NCI-H345 (cell line): ENCODE measurements around the gene BLACAT1.

Source experiments
- DNase-seq: peaks from one replicate; lab custom pipeline; 2025; lab: John Stamatoyannopoulos, UW

The BLACAT1 gene

DNA sequence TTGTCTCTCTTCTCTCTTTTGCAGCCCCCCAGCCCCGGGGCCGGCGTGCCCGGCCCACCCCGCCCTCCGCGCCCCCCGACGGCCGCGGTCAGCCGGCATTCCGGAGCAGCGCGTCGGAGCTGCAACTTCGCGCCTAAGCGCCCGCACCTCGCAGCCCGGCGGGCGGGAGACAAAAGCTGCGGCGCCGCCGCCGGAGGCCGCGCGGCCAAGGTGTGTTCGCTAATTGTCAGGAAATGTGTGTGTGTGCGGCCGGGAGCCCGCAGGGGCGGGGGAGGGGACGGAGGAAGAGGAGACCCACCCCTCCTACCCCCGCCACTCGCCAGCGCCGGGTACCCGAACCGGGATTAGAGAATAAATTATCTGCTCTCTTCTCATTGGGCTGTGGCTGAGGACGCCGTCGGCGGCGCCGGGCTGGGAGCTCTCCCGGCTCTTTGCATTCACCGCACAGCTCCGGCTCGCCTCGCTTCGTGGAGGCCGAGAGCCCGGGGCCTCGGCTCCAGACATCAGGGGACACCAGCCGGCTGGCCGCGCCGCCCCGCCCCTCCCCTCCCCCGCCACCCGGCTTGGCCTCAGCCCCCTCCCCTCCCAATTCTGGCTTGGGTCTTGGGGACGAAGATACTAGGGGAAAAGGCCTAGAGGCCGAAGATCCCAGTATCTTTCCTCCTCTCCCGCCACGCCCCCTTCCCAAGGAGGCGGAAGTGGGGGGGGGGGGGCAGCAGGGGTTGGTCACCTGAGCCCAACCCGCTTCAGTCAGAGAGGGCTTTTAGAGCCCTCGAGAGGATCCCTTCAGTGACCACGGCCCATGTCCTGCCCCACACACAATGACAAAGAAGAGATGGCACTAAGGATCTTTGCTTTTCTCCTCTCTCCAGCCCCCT is 1.3 kb upstream of the BLACAT1 start:
- peak; percentile 49 for DNase-seq

DNA sequence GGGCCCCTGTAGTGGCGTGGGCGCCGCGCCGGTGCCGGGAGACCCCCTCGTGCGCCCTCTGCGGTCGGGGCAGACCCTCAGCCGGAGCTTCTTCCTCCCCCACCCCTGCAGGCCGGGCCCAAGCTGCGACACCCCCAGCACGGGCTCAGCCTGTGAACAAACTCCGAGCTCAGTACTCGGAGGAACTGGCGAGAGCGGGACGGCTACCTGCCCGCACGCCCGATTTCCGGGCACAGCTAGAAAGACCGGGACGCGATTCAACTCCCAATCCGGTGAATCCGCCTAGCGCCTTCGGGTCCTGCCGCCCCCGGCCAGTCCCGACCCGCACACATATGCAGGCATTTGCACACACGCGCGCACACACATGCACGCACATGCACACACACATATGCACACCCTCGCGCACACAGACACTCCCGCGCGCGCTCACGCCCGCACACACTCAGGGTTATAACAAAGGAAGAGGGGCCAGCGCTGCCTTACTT is 580 bp upstream of the BLACAT1 start:
- peak; percentile 38 for DNase-seq

DNA sequence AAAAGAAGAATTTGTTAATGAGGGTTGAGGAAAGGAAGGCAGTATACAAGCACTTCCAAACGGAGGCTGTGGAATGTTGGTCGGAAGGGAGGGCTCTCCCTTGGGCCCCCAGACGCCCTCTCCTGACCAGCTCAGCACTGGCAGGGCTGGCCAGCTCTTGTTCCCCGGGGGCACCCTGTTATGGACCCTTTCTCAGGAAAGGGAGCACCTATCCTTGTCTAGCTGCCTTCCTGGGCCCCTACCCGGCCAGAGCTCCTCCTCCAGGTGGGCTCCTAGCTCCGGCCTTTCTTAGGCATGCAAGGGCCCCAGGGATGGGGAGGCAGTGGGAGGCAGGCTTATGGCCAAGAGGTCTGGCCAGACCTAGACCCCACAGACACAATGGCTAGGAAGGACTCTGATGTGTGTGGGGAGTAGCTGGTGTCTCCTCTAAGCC is 926 bp downstream of the BLACAT1 start:
- DNase-seq = no peak

DNA sequence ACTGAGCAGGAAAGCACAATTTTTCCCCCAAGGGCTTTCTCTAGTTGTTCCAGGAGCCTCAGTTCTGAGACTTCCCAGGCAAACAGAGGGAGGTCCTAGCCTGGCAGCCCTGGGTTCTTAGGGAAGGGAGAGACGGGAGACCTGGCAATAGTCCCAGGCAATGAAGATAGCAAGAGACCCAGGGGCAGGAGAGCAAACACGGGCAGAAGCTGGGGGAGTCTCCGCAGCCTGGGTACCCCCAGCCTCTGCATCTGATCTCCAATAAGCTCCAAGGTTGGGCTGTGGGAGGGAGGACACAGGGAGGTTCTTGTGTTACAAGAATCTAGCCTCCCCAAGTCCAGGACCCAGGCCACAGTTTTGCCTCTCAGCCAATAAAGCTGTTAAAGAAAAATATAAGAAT is 2.4 kb downstream of the BLACAT1 start:
- no peak for DNase-seq

DNA sequence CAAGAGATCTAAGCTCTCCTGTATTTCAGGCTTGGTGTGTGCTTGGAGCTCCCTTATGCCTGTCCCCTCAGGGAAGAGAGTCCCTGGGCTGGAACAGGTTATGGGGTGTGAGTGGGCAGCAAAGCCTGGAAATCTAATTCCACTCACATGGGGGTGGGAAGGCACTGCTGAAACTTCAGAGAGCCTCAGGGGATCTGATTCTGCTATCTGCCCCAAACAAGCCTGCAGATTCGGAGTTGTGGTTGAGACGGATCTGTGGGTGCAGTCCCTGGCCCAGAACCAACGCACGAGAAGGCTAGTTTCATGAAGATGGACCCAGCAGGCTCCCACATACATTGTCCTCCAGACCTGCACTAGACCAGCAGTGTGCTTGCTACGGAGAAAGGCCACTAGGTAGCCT is 2.9 kb downstream of the BLACAT1 start:
- no peak for DNase-seq

DNA sequence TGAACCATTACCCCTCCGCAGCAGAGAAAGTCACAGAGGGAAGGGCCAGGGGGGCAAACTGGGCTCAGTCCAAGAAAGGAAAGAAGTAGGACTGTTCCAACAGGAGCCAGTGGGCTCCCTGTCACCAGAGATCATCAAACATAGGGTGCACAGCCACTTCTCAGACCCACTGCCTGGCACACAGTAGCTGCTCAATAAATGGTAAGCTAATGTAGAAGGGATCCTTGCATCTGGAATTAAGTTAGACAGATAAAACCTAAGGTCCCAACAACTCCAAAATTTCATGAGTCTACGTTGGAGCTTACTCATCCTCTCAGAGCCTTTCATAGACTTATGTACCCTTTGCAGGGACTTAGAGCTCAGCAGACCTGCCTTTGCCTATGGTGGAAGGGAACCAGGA is 3.5 kb downstream of the BLACAT1 start:
- DNase-seq = no peak

DNA sequence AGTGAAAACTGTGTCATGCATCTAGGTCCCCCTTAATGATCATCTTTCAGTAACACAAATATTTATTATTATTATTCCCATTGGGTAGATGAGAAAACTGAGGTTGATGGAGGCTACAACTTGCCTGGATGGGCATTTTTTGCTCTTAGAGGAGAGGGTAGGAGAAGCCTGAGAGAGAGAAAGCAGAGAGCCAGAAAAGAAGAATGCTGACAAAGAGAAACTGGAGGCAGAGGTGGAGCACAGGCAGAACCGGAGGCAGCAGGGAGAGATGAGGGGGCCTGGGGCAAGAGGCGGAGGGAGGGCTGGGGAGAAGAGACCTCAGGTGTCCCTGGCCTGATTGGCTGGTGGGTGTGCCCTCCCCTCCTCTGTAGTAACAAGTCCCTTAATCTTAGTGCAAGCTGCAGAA is 4.1 kb downstream of the BLACAT1 start:
- no peak for DNase-seq

DNA sequence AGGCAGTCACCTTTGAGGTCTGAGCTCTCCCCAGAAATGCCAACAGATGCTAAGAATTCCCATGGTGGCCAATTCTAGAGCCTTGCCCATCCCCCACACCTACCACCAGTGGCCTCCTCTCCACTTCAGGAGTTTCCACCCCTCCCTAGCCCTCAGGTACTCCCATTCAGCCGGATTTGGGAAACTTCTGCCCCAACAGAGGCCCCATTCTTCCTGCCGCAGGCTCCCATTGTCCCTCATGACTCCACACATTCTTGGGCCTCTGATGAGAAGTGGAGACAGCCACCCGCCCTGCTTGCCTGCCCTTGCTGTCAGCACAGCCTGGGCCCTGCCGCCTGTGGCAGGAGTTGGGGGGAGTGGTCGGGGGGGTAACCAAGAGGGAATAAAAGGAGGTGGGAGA is 4.6 kb downstream of the BLACAT1 start:
- DNase-seq = no peak

DNA sequence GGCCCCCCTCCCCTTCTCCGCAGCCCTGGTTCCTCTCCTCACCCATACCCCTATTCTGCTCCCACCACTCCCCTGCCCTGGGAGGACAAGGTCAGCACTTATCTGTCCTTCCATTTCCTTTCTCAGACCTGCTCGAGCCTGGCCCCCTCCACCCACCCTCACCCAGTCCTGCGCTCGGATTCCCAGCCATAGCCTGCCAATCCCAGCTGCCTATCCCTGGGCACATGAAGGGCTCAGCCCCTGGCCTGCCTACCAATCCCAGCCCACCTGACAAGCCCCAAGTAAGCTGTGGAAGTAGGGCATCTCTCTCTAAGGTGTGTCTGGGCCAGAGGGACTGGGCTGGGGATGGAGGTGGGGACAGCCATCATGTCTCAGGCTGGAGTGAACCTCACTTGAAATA is 5.4 kb downstream of the BLACAT1 start:
- no peak for DNase-seq

DNA sequence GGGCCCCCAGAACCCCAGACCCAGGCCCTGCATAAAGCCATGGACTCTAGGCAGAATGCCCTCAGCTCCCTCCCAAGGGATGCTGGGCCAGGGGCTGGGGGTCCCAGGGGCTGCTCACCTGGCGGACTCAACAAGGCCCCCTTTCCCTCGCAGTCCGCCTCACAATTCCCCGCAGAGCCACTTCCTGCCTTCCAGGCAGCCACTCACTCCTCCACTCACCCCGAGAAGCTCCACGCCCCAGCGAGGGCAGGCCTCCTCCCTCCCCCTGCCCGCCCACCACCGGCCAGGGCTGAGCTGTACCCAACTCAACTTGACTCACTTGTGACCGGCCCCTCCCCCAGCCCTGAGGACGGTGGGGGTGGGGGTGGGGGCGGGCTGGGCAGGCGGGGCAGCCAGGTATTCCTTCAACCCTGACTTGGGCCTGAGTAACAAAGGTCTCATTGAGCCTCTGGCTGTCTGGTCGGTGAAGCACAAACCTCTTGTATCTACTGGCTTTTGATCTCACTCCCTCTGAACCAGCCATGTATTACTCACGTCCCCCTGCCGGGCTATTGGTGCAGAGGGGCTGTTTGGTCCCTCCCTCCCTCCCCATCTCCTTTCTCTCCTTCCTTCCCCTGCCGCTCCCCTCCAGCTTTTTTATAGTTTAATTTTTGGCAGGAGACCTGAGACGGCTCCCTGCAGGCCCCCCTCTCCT is 5.9 kb downstream of the BLACAT1 start:
- no peak for DNase-seq

DNA sequence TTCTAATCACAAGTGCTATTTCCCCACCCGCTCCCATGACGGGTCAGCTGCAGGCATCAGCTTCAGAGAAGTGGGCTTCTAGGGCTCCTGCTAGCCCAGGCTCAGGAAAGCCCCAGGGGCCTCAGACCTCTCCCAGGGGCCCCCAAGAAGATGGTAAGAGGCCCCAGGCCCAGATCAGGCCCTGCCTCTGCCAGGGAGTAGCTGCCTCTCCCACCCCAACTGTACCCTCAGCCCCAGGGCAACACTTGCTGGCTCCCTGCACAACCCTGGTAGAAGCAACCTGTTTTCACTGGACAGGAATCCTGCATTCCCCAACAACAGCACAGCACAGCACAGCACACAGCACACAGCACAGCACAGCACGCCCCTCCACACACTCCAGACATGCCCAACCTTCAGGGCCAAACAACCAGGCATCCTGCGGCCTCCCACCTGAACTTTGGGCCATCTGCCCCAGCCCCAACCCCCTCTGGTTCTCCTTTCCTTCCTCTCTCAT is 6.5 kb downstream of the BLACAT1 start:
- no peak for DNase-seq

DNA sequence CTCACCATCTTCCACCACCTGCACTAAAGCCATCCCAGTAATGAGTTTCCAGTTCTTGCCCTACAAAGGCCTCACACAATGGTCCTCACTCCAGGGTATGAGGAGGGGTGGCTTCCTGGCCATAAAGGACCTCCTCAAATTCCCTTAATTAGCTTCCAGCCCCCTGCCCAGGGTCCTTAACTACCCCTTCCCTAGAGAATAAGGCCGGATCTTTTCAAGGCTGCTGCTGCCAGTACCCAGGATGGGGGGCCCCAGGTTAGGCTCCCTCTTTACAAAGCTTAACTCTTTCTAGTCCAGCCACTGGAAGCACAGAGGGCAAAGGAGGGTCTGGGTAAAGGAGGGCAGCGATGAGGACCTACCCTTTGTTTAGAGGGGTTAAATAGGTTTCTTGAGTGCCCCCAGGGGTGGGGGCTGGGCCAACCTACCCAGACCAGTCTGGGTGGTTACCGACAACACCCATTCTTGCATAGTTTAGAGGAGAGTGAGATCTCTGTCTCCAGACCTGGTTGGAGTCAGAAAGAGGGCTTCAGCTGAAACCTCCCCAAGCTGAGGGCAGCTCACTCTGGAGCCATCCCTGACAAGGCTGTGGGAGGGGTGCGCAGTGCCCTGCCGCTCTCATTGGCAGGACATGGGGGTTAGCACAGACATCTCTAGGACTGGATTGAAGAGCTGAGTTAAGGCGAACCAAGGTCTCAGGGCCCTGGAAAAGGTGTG is 7.1 kb downstream of the BLACAT1 start:
- no peak for DNase-seq

DNA sequence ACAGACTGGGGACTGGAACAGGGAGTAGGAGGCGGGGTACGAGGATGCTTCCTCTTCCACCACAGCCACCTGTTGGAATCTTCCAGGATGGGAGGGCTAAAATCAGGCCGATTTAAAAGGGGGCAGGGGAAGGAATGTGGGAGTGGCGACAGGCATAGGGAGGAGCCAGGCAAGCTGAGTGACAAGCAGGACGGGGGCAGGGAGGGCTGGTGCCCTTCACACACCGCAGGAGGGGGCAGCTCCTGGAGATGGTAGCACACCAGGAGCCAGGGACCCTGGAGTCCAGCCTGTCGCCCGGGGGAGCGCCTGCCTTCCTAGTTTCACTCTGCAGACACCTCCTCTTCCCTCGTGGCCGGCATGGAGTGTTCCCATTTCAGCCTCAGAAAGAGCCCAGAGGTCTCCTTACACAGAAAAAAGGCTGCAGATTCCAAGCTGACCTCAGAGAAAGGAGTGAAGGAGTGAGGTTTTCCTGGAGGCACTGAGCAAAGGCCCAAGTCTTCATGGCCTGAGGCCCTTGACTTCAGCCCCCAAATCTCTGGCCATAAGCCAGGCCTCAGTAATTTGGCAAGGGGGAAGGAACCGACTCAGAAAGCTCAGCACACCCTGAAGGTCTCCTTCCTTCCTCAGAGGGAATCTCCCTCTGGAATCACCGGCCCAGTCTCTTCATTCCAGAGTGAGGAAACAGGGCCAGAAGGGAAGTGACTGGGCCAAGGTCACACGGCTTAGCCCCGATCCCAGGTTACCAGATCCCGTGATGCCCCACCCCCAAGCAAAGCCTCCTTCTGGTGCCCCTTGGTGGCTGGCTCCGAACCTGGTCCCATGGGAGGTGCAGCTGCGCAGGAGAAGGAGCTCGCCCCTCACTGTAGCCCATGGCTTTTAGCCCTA is 8.1 kb downstream of the BLACAT1 start:
- DNase-seq = no peak

DNA sequence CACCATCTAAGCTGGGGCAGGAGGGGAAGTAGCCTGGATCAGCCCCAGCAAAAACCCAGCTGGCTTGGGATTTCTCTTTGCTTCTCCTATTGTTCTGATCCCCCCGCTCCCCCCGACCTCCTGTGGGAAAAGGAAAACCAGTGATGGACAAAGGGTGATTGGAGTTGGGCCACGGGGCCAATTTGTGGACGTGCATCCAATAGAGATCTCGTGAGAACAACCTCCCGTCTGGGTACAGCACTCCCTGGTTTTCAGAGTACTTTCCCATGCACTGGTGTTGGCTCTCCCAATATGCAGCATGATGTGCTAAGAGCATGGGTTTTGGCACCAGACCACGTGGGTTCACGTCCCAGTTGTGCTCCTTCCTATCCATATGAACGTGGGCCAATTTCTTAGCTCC is 9.0 kb downstream of the BLACAT1 start:
- no peak for DNase-seq

DNA sequence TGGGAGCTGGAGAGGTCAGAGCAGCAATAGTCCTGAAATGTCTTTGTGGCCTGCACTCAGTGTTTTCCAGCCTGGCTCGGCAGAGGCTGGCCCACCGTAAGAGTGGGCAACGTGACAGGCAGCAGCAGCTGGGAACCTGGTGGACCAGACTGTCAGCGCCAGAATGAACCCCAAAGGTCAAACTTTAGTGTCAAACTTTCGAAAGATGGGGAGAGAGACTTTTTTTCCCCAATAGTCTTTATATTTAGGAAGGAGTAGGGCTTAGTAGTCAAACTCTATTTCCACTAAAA is 10.3 kb downstream of the BLACAT1 start:
- no peak for DNase-seq

DNA sequence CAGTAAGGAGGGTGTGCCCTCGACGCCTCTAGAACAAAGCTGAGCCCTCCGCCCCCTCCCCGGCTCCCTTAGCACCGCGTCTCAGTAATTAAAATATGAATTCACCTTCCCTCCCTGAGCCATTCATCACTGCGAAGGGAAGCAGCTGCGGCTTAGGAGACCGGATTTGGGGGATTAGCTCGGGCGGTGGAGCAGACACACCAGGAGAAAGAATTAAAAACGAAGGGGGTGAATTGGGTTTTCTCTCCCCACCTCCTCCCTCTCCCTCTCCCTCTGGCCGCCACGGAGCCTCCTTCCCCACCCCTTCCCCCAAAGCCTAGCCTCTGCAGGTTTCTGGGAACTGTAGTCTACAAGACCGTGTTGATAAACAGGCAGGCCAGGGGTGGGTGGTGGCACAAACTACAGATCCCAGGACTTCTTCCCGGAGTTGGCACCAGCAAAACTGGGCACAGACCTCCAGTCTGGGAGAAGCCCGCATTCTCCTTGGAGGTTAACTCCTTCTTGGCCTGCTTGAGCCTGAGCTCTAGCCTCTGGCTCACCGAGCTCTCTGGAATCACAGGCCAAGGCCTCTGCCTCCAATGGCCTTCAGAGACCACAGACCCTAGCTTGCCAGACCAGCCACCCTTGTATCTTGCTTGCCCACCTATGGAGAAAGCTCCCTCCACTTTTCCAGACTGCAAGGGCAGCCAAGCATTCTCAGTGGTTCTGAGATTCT is 10.8 kb downstream of the BLACAT1 start:
- DNase-seq = peak; percentile 22

DNA sequence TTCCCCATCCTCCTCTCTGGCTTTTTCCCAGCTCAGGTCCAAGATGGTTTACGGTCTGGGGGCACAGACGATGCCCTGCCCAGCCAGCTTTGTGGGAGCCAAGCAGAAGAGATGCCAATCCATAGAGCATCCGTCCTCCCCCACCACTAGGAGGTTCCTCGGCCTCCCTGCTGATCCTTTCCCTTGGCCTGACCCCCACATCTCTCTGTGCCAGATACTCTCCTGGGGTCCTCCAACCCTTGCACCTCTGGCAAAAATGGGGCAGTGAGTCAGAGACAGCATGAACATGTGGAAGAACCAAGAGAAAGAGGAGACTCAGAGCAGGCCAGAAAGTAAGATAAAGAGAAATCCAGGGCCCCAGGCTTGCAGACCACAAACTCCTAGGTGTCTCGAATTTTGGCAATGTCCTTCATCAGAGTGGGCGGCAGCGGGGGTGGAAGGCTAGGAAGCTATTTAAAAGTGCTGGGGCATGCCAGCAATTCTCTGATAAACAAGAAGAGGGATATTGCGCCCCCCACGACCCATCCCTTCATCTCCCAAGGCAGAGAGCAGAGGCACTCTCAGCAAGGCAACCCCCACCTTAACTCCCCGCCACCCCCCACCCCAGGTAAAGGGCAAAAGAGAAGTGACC is 11.4 kb downstream of the BLACAT1 start:
- DNase-seq = no peak

DNA sequence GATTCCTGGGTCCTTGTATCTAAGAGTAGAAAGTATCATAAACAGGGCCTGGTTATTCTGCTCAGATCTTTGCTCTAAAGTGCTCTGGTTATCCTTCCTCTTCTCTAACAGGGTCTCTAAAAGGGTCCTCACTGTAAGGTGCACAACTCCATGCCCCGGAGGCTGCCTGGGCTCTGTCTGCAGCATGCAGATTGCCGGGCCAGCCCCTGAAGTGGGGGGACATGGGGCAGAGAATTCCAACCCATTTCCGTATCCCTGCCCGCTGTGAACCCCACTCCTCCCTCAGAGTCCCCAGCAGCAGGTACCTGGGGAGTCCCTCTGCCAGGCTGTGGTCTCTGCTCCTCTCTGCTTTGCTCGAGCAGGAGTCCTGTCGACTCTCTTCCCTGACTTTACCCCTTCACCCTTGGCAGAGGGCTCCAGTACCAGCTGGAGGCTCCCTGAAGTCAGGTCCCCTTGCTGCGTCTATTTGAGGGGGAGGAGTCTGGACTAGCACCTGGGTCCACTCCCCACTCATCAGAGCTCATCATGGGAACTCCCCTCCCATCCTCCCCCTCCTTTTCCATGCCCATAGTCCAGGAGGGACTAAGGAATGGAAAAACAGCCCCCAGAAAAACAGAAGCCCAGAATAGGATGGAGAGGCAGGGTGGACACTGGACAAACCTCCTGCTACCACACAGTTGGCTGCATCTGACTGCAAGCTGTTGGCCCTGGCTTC is 12.1 kb downstream of the BLACAT1 start:
- no peak for DNase-seq

DNA sequence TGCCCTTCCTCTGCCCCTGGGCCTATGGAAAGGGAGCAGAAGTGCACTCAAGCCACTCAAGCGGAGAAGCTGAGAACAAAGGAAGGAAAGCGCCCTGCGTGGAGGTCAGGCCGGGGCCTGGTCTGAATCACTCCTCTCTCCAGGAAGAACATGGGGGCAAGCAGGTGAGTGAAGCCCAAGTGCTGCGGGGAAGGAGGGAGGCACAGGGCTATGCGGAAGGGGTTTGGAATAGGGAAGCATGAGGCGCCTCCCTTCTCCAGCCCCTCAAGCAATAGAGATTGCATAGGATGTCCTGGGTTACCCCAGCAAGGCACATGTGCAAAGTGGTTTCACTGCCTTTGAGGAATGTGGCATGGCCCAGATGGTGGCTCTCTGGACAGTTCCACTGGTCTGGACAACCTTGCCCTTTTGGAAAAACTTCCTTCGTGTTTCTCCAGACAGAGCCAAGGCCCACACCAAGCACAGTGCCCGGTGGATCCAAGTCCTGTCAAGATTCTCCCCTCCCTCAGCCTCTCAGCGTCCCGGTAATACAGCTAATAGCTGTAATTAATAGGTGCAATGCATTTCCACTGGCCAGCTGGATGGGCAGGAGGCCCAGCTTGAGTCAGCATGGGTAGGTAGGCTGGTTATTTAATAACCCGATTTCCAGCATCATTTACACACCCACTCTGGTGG is 13.7 kb downstream of the BLACAT1 start:
- no peak for DNase-seq
